Measurements from ENCODE around the gene CHD2.

The CHD2 gene

DNA sequence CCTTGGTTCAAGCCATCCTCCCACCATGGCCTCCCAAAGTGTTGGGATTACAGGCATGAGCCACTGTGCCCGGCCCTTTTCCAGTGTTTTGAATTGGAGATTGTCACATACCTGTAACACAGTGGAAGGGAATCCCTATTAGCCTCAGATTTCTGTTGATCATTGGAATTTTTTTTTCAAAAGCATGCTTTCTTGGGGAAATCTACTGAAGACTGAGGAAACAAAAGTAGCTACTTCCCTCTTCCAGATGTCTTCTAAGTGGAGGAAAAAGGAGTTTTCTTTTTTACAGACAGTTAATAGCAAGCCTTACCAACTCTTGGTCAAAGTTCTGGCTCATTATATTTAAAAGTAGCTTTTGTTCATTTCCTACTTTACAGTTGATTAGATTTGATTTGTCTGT lies 33.7 kb downstream of the CHD2 start:
- Histone ChIP-seq H3K9ac (ENCODE audit: low read length) (no peak overlapping the region), H3F3A (ENCODE audit: insufficient read depth, low read length) (no peaks in the 10 kb centered on the region), H3K4me1 (ENCODE audit: insufficient read depth, low read length, severe bottlenecking) (no peaks in the 10 kb centered on the region), H3K9me3 (ENCODE audit: low read length) (no peaks in the 10 kb centered on the region), H4K20me1 (ENCODE audit: insufficient read depth, low read length) (no peaks in the 10 kb centered on the region), H3K9me2 (ENCODE audit: low read depth, low read length) (no peaks in the 10 kb centered on the region), H3K27ac (ENCODE audit: low read depth, low read length, poor library complexity, severe bottlenecking) (no peak overlapping the region), H3K27me3 (ENCODE audit: insufficient read depth, low read length) (no peaks in the 10 kb centered on the region), H3K79me2 (ENCODE audit: insufficient read depth, low read length) (no peaks in the 10 kb centered on the region), H3K4me2 (ENCODE audit: low read length) (no peak overlapping the region), H3K36me3 (ENCODE audit: insufficient read depth, low read length) (peaks cover 97% of the 10 kb centered on the region), H2AFZ (ENCODE audit: low read length) (no peak overlapping the region), H3K4me3 (ENCODE audit: low read depth, low read length, poor library complexity, severe bottlenecking) (no peak overlapping the region)
- TF ChIP-seq EZH2 (IDR thresholded peaks at IDR 0.05; ENCODE audit: borderline replicate concordance, low read length): no peak
- TF ChIP-seq, protein P1, sequence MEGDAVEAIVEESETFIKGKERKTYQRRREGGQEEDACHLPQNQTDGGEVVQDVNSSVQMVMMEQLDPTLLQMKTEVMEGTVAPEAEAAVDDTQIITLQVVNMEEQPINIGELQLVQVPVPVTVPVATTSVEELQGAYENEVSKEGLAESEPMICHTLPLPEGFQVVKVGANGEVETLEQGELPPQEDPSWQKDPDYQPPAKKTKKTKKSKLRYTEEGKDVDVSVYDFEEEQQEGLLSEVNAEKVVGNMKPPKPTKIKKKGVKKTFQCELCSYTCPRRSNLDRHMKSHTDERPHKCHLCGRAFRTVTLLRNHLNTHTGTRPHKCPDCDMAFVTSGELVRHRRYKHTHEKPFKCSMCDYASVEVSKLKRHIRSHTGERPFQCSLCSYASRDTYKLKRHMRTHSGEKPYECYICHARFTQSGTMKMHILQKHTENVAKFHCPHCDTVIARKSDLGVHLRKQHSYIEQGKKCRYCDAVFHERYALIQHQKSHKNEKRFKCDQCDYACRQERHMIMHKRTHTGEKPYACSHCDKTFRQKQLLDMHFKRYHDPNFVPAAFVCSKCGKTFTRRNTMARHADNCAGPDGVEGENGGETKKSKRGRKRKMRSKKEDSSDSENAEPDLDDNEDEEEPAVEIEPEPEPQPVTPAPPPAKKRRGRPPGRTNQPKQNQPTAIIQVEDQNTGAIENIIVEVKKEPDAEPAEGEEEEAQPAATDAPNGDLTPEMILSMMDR (IDR thresholded peaks at IDR 0.05; ENCODE audit: low read length): no peak

DNA sequence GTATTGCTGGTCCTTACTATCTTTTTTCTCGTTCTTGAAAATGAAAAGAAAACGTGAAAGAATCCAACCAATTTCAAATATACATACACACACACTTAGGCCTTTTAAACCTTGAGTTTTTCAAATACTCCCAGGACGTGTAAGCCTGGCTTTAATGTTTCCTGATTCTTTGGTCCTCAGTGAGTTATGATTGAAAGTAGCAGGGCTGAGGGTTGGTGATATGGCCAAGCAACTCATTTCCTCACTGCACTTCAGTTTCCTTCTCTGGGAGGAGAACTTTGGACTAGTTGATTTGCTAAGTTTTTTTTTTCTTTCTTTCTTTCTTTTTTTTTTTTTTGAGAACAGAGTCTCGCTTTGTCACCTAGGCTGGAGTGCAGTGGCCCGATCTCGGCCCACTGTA lies 34.6 kb downstream of the CHD2 start:
- Histone ChIP-seq H3K9ac (ENCODE audit: low read length) (no peak overlapping the region), H3K4me2 (ENCODE audit: low read length) (no peak overlapping the region), H2AFZ (ENCODE audit: low read length) (no peak overlapping the region), H3K9me3 (ENCODE audit: low read length) (no peaks in the 10 kb centered on the region), H3K4me1 (ENCODE audit: insufficient read depth, low read length, severe bottlenecking) (no peaks in the 10 kb centered on the region), H3K36me3 (ENCODE audit: insufficient read depth, low read length) (peaks cover 98% of the 10 kb centered on the region), H3F3A (ENCODE audit: insufficient read depth, low read length) (no peaks in the 10 kb centered on the region), H3K79me2 (ENCODE audit: insufficient read depth, low read length) (no peaks in the 10 kb centered on the region), H3K4me3 (ENCODE audit: low read depth, low read length, poor library complexity, severe bottlenecking) (no peak overlapping the region), H3K9me2 (ENCODE audit: low read depth, low read length) (no peaks in the 10 kb centered on the region), H3K27ac (ENCODE audit: low read depth, low read length, poor library complexity, severe bottlenecking) (no peak overlapping the region), H3K27me3 (ENCODE audit: insufficient read depth, low read length) (no peaks in the 10 kb centered on the region), H4K20me1 (ENCODE audit: insufficient read depth, low read length) (no peaks in the 10 kb centered on the region)
- TF ChIP-seq, protein P1 (IDR thresholded peaks at IDR 0.05; ENCODE audit: low read length): no peak
- no peak for TF ChIP-seq EZH2 (IDR thresholded peaks at IDR 0.05; ENCODE audit: borderline replicate concordance, low read length)

DNA sequence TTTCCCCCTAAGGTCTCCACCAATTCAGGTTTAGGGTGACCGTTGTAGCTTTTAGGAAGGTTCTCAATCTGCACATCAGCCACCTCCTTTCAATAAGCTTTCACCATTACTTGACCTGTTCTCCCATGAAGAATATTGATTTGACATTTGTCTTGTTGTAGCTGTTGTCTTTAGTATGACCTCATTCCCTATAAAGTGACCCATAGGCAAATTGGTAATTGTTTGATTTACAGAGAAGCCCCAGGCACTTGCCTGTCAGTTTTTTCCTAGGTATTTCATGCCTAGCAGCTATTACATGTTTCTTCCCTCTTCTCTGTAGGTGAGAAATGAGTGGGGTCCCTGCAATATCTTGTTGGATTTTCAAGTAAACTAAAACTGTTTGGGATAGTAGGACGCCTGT lies 36.0 kb downstream of the CHD2 start:
- H2AFZ ChIP-seq (ENCODE audit: low read length): no peak overlapping the region
- peaks cover 94% of the 10 kb centered on the region for H3K36me3 ChIP-seq (ENCODE audit: insufficient read depth, low read length)
- no peaks in the 10 kb centered on the region for H3K27me3 ChIP-seq (ENCODE audit: insufficient read depth, low read length)
- H4K20me1 ChIP-seq (ENCODE audit: insufficient read depth, low read length): no peaks in the 10 kb centered on the region
- no peaks in the 10 kb centered on the region for H3K9me2 ChIP-seq (ENCODE audit: low read depth, low read length)
- no peaks in the 10 kb centered on the region for H3K4me1 ChIP-seq (ENCODE audit: insufficient read depth, low read length, severe bottlenecking)
- TF ChIP-seq EZH2 (IDR thresholded peaks at IDR 0.05; ENCODE audit: borderline replicate concordance, low read length): no peak
- TF ChIP-seq, protein P1 (IDR thresholded peaks at IDR 0.05; ENCODE audit: low read length): no peak
- H3K27ac ChIP-seq (ENCODE audit: low read depth, low read length, poor library complexity, severe bottlenecking): no peak overlapping the region
- no peaks in the 10 kb centered on the region for H3K79me2 ChIP-seq (ENCODE audit: insufficient read depth, low read length)
- no peaks in the 10 kb centered on the region for H3F3A ChIP-seq (ENCODE audit: insufficient read depth, low read length)
- H3K9ac ChIP-seq (ENCODE audit: low read length): no peak overlapping the region
- no peak overlapping the region for H3K4me3 ChIP-seq (ENCODE audit: low read depth, low read length, poor library complexity, severe bottlenecking)
- H3K9me3 ChIP-seq (ENCODE audit: low read length): no peaks in the 10 kb centered on the region
- H3K4me2 ChIP-seq (ENCODE audit: low read length): no peak overlapping the region

Measured in OCI-LY1 (cell line).